Body of pancreas (tissue), 4 donors: ENCODE results near the gene BEST3. TPM values are rescaled to one million over a fixed set of nuclear protein-coding genes. Genes with fewer than 3 reads are reported as not detected.

Experiments
- ATAC-seq: fragments of 150-250 bp; one replicate; pipeline ENCODE4 v1.9.1; 2016
- DNase-seq, 4 donors: peaks; one replicate each; pipeline ENCODE4 v3.0.0-alpha.2; 2019
- H3K27ac ChIP-seq, 4 donors: fragments of 200-600 bp; sonication (generic); 1 replicate in 3 of 4; 2 replicates in 1 of 4; pipeline versions ENCODE4 v1.5.1 to v1.6.1; 2016 to 2019; ENCODE audit warnings: mild to moderate bottlenecking in 1 of 4, mixed read lengths in 1 of 4, moderate library complexity in 1 of 4
- H3K27me3 ChIP-seq, 2 donors: fragments of 200-600 bp; sonication (generic); one replicate each; pipeline ENCODE4 v1.6.0; 2016; ENCODE audit warnings: mild to moderate bottlenecking in 1 of 2
- H3K36me3 ChIP-seq, 2 donors: fragments of 200-600 bp; sonication (generic); replicated peaks in 1 of 2; 2 replicates each; pipeline ENCODE4 v1.5.1; 2016; ENCODE audit warnings: low read depth in 2 of 2; ENCODE audit not compliant: insufficient read depth in 1 of 2
- H3K4me1 ChIP-seq: fragments of 200-600 bp; sonication (generic); one replicate; pipeline ENCODE4 v1.6.0; 2016
- H3K4me3 ChIP-seq, 2 donors: fragments of 200-600 bp; sonication (generic); 1 replicate in 1 of 2; 2 replicates in 1 of 2; pipeline ENCODE4 v1.5.1; 2016 to 2019
- H3K9me3 ChIP-seq, 3 donors: fragments of 200-600 bp; sonication (generic); 1 replicate in 2 of 3; 2 replicates in 1 of 3; pipeline ENCODE4 v1.5.1; 2016
- CTCF ChIP-seq, 7 experiments: fragments of 450-650 bp in 4 of 7; fragments of 200-600 bp in 3 of 7; sonication (generic) in 3 of 7; IDR thresholded peaks; one replicate each; pipeline ENCODE4 v1.5.1; 2016 to 2019; ENCODE audit warnings: antibody characterized with exemption in 7 of 7
- POLR2A ChIP-seq, 3 donors: fragments of 450-650 bp; IDR thresholded peaks; one replicate each; pipeline ENCODE4 v1.6.1; 2016; ENCODE audit warnings: antibody characterized with exemption in 3 of 3, mild to moderate bottlenecking in 2 of 3
- WGBS, 2 donors: methylation state at CpG; one replicate each; pipeline ENCODE4 v1.1.5; 2017; 5-methylcytosine and 5-hydroxymethylcytosine counted together
- intact Hi-C: fragments of 100-400 bp; cut with DNase I; formaldehyde crosslinking; loops from one replicate; pipeline ENCODE4 v1.15.1; 2023
- total RNA-seq, 2 donors: library from RNA; depleted of rRNA; stranded (reverse); fragments of >200 nt; gene quantifications; one replicate each; pipeline ENCODE4 v1.1.0, GENCODE V29; 2016

The BEST3 gene
- total RNA-seq, 2 donors from 2014 or later: 1.3 TPM; not detected in 1

DNA sequence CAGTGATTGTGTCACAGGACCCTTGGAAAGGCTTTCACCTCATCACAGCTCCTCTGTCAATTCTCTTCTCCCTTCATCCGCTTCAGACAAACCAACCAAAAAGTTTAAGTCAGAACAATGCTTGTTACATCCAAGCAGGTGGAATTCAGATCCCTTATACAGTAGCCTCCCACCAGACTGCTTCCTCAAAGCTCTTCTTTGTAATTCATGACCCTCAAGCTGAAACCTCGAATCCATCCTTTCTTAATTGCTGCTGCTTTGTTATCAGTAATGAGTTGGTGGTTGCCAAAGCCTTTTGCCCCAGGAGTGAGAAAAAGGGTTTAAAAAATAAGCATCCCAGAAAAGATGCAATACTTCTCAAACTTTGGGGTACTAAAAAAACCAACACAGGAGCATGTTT lies 9.5 kb downstream of the BEST3 start:
- 75 to 80% methylated on average over 2 of the region's 2 CpGs for WGBS, 2 donors
- no peak overlapping the region for H3K27ac ChIP-seq

DNA sequence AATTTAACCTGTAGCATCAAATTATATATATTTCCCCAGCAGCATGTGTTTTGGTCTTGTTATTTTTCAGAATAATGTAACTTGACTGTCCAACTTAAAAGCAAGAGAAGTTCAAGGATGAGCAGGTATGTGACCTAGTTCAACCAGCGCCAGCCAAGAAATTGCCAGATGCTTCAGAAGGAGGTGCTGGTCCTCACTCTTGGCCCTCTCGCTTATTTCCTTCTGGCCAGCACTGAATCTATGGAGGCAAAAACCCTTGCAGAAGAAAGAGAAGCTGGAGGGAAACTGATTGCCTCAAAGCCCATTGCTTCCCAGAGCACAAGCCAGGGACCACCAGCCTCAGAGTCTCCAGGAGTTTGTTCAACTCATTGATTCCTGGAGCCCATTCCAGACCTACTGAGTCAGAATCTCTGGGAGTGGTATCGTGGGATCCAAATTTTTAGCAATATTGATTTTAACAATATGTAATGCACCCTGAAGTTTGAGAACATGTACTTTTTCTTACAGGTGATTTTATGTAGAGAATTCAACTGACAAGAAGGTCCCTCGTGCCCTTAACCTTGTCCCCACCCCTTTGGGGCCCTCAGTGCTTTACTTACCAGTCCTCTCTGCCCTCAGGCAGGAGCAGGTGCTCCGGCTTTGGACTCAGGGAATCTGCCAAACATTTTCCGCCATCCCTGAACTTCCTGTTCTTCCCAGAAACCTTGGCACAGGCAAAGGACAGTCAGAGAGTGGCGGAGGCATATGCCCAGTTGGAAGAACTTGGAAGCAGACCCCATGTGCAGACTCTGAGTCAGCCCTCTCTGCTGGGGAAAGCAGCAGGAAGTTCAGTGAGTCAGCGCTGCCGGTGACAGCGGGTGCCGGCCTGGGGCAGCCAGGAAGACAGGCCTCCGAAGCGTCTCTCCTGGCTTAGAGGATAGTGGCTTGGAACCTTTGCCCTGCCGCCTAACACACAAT lies 10.4 kb downstream of the BEST3 start:
- H3K27ac ChIP-seq: peak overlapping the region in 2 of 4 donors; percentile 30 to 49
- H3K4me3 ChIP-seq: no peak overlapping the region
- TF ChIP-seq POLR2A (IDR thresholded peaks at IDR 0.05) (no peak), CTCF (IDR thresholded peaks at IDR 0.05) (no peak)
- no peaks in the 10 kb centered on the region for H3K36me3 ChIP-seq
- no peaks in the 10 kb centered on the region for H3K4me1 ChIP-seq
- ATAC-seq (peak; percentile 74), DNase-seq (peak in 3 of 4 donors; percentile 17 to 33 (median 29))
- intact Hi-C loops: no loop called here
- no peaks in the 10 kb centered on the region for H3K9me3 ChIP-seq
- no peaks in the 10 kb centered on the region for H3K27me3 ChIP-seq
- 56 to 69% methylated on average over 14 of the region's 14 CpGs for WGBS, 2 donors

More for the DNA sequence above, 9.5 kb downstream of the BEST3 start:
- Histone ChIP-seq H3K4me1 (no peaks in the 10 kb centered on the region), H3K9me3 (no peaks in the 10 kb centered on the region), H3K4me3 (no peak overlapping the region), H3K27me3 (no peaks in the 10 kb centered on the region), H3K36me3 (no peaks in the 10 kb centered on the region)
- no peak for ATAC-seq
- intact Hi-C loops: no loop called here
- no peak for TF ChIP-seq CTCF (IDR thresholded peaks at IDR 0.05)
- no peak for TF ChIP-seq POLR2A (IDR thresholded peaks at IDR 0.05)
- no peak for DNase-seq

GRCh38 chr12:69688021-69688420 lies 11.1 kb downstream of the BEST3 start:
- Histone ChIP-seq H3K9me3 (no peaks in the 10 kb centered on the region), H3K27me3 (no peaks in the 10 kb centered on the region), H3K4me1 (no peaks in the 10 kb centered on the region), H3K27ac (no peak overlapping the region), H3K36me3 (no peaks in the 10 kb centered on the region), H3K4me3 (no peak overlapping the region)
- no peak for TF ChIP-seq CTCF (IDR thresholded peaks at IDR 0.05)
- TF ChIP-seq POLR2A (IDR thresholded peaks at IDR 0.05): no peak
- no peak for ATAC-seq
- no peak for DNase-seq
- 33 to 67% methylated on average over 1 of the region's 1 CpG for WGBS, 2 donors
- intact Hi-C loops: no loop called here

DNA sequence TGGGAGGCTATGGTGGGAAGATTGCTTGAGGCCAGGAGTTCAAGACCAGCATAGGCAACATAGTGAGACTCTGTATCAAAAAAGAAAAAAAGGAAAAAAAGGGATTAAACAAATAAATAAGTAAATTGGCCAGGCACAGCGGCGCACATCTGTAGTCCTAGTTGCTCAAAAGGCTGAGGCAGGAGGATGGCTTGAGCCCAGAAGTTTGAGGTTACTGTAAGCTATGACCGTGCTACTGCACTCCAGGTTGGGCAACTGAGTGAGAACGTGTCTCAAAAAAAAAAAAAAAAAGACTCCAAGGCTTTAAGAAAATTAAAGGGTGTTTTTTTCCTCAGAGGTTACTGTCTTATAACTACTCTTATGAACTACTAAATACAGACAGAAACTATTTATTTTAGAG lies 11.7 kb downstream of the BEST3 start:
- H3K27ac ChIP-seq: no peak overlapping the region
- H3K36me3 ChIP-seq: no peaks in the 10 kb centered on the region

More for the DNA sequence above, 11.7 kb downstream of the BEST3 start:
- H3K4me1 ChIP-seq: no peaks in the 10 kb centered on the region
- WGBS, 2 donors: 68 to 70% methylated on average over 4 of the region's 4 CpGs
- no peak for ATAC-seq
- TF ChIP-seq CTCF (IDR thresholded peaks at IDR 0.05): no peak
- no peak for TF ChIP-seq POLR2A (IDR thresholded peaks at IDR 0.05)
- H3K4me3 ChIP-seq: no peak overlapping the region
- DNase-seq: no peak
- no peaks in the 10 kb centered on the region for H3K27me3 ChIP-seq
- H3K9me3 ChIP-seq: no peaks in the 10 kb centered on the region
- intact Hi-C loops: no loop called here
